Measurements from ENCODE around the gene DIP2C. TPM values are rescaled to one million over a fixed set of nuclear protein-coding genes. Genes with fewer than 3 reads are reported as not detected.

DIP2C gene
- total RNA-seq, 1 donor from 2014 or later, result 10.1 TPM

- H4K20me1 ChIP-seq (ENCODE audit: low read depth), result peaks cover 71% of the 10 kb centered on the region
- peaks cover 22% of the 10 kb centered on the region for H3K9me3 Mint-ChIP-seq
- no peak overlapping the region for H3K4me3 Mint-ChIP-seq
- H3K9me3 ChIP-seq (ENCODE audit: low read depth), result no peaks in the 10 kb centered on the region
- no peaks in the 10 kb centered on the region for H3K4me1 ChIP-seq
- H3K36me3 ChIP-seq, result no peaks in the 10 kb centered on the region
- no peak for DNase-seq (ENCODE audit: low spot score)
- H3K79me2 ChIP-seq (ENCODE audit: low read depth), result peaks cover 92% of the 10 kb centered on the region
- no peak overlapping the region for H2AFZ ChIP-seq (replicated peaks)
- peaks cover 40% of the 10 kb centered on the region for H3F3A ChIP-seq (ENCODE audit: low read depth)
- H3K4me1 Mint-ChIP-seq, result no peaks in the 10 kb centered on the region
- no peak overlapping the region for H3K9ac ChIP-seq
- no peak overlapping the region for H3K27ac Mint-ChIP-seq
- no peaks in the 10 kb centered on the region for H3K27me3 Mint-ChIP-seq (ENCODE audit: insufficient read depth, low read depth)
- H3K4me3 ChIP-seq, result no peak overlapping the region
- no peaks in the 10 kb centered on the region for H3K27me3 ChIP-seq
- no peak overlapping the region for H3K4me2 ChIP-seq
- TF ChIP-seq CTCF (IDR thresholded peaks at IDR 0.05) (no peak), EZH2phosphoT487 (IDR thresholded peaks at IDR 0.05) (no peak), EZH2 (IDR thresholded peaks at IDR 0.05) (no peak)
- peaks cover 11% of the 10 kb centered on the region for H3K36me3 Mint-ChIP-seq
- peak overlapping the region; percentile 67 for H3K27ac ChIP-seq
Measured at GRCh38 chr10:670990-671389, 18.5 kb downstream of the DIP2C start.

GRCh38 chr10:670038-670437 lies 19.4 kb downstream of the DIP2C start:
- H3K36me3 ChIP-seq, result no peaks in the 10 kb centered on the region
- Mint-ChIP-seq H3K36me3 (peaks cover 11% of the 10 kb centered on the region), H3K4me1 (peaks cover 3% of the 10 kb centered on the region), H3K9me3 (peaks cover 16% of the 10 kb centered on the region), H3K27me3 (ENCODE audit: insufficient read depth, low read depth) (no peaks in the 10 kb centered on the region), H3K27ac (no peak overlapping the region), H3K4me3 (no peak overlapping the region)
- DNase-seq (ENCODE audit: low spot score), result no peak
- no peaks in the 10 kb centered on the region for H3K9me3 ChIP-seq (ENCODE audit: low read depth)
- H3K27ac ChIP-seq, result peak overlapping the region; percentile 67
- H2AFZ ChIP-seq (replicated peaks), result no peak overlapping the region
- TF ChIP-seq CTCF (IDR thresholded peaks at IDR 0.05) (no peak), EZH2 (IDR thresholded peaks at IDR 0.05) (no peak), EZH2phosphoT487 (IDR thresholded peaks at IDR 0.05) (no peak)
- H3K79me2 ChIP-seq (ENCODE audit: low read depth), result peaks cover 92% of the 10 kb centered on the region
- peaks cover 40% of the 10 kb centered on the region for H3F3A ChIP-seq (ENCODE audit: low read depth)
- H3K4me2 ChIP-seq, result no peak overlapping the region
- peaks cover 71% of the 10 kb centered on the region for H4K20me1 ChIP-seq (ENCODE audit: low read depth)
- no peaks in the 10 kb centered on the region for H3K4me1 ChIP-seq
- H3K27me3 ChIP-seq, result no peaks in the 10 kb centered on the region
- no peak overlapping the region for H3K9ac ChIP-seq
- H3K4me3 ChIP-seq, result no peak overlapping the region

- Histone ChIP-seq H3K4me1 (peaks cover 5% of the 10 kb centered on the region), H3K27me3 (no peaks in the 10 kb centered on the region), H3K9ac (no peak overlapping the region), H3K27ac (peak overlapping the region; percentile 68), H3K9me3 (ENCODE audit: low read depth) (no peaks in the 10 kb centered on the region), H3K79me2 (ENCODE audit: low read depth) (peaks cover 93% of the 10 kb centered on the region), H4K20me1 (ENCODE audit: low read depth) (peaks cover 75% of the 10 kb centered on the region), H3K4me2 (no peak overlapping the region), H2AFZ (replicated peaks) (no peak overlapping the region), H3K36me3 (no peaks in the 10 kb centered on the region), H3F3A (ENCODE audit: low read depth) (peaks cover 40% of the 10 kb centered on the region), H3K4me3 (no peak overlapping the region)
- H3K9me3 Mint-ChIP-seq, result peaks cover 9% of the 10 kb centered on the region
- no peaks in the 10 kb centered on the region for H3K27me3 Mint-ChIP-seq (ENCODE audit: insufficient read depth, low read depth)
- H3K36me3 Mint-ChIP-seq, result peaks cover 8% of the 10 kb centered on the region
- TF ChIP-seq CTCF (IDR thresholded peaks at IDR 0.05), result no peak
- no peak for TF ChIP-seq EZH2phosphoT487 (IDR thresholded peaks at IDR 0.05)
- no peak for TF ChIP-seq EZH2 (IDR thresholded peaks at IDR 0.05)
- DNase-seq (ENCODE audit: low spot score), result no peak
- H3K4me1 Mint-ChIP-seq, result peaks cover 3% of the 10 kb centered on the region
- H3K4me3 Mint-ChIP-seq, result no peak overlapping the region
- H3K27ac Mint-ChIP-seq, result no peak overlapping the region
Measured at GRCh38 chr10:668786-669485, 20.5 kb downstream of the DIP2C start.

Measured in neural progenitor cell (in vitro differentiated cells).